GM21619 (cell line): ENCODE measurements around the gene SLC25A51.
"Not testable (repeated sequence)": the region's sequence is repeated elsewhere in the genome, so short reads cannot be mapped to it uniquely, and the experiment has no call there.

Source experiments
- ATAC-seq: cut with Tn5 transposase; IDR thresholded peaks from one replicate; pipeline ENCODE4 v1.9.1; 2021; ENCODE audit not compliant: unreplicated experiment

Gene SLC25A51

GRCh38 chr9:37920471-37921167 is 16.7 kb upstream of the SLC25A51 start:
- peak; percentile 76 for ATAC-seq

GRCh38 chr9:37919956-37920335 is 16.0 kb upstream of the SLC25A51 start:
- no peak for ATAC-seq

GRCh38 chr9:37919246-37919955 is 15.5 kb upstream of the SLC25A51 start:
- no peak for ATAC-seq

- ATAC-seq = no peak
These were observed 14.8 kb upstream of the SLC25A51 start for GRCh38 chr9:37918665-37919170.

GRCh38 chr9:37917801-37918664 is 14.1 kb upstream of the SLC25A51 start:
- ATAC-seq = no peak

GRCh38 chr9:37917313-37917731 is 13.4 kb upstream of the SLC25A51 start:
- ATAC-seq = no peak

GRCh38 chr9:37916471-37917312 is 12.8 kb upstream of the SLC25A51 start:
- no peak for ATAC-seq

- no peak for ATAC-seq
These were observed 12.1 kb upstream of the SLC25A51 start for GRCh38 chr9:37915911-37916470.

GRCh38 chr9:37914701-37915358 is 10.9 kb upstream of the SLC25A51 start:
- ATAC-seq = no peak

GRCh38 chr9:37914154-37914551 is 10.2 kb upstream of the SLC25A51 start:
- no peak for ATAC-seq

- ATAC-seq = peak; percentile 75
These were observed 9.7 kb upstream of the SLC25A51 start for GRCh38 chr9:37913480-37914153.

- ATAC-seq = no peak
These were observed 7.3 kb upstream of the SLC25A51 start for GRCh38 chr9:37911271-37911681.

- no peak for ATAC-seq
These were observed 6.3 kb upstream of the SLC25A51 start for GRCh38 chr9:37910271-37910670.

- not testable (repeated sequence) for ATAC-seq
These were observed 5.9 kb upstream of the SLC25A51 start for GRCh38 chr9:37909836-37910235.

GRCh38 chr9:37909326-37909725 is 5.4 kb upstream of the SLC25A51 start:
- ATAC-seq = no peak

GRCh38 chr9:37908698-37909186 is 4.8 kb upstream of the SLC25A51 start:
- no peak for ATAC-seq

- no peak for ATAC-seq
These were observed 4.4 kb upstream of the SLC25A51 start for GRCh38 chr9:37908283-37908682.

- ATAC-seq = no peak
These were observed 2.6 kb upstream of the SLC25A51 start for GRCh38 chr9:37906312-37907239.
